ENCODE measurements around the gene SH3RF3.

GRCh38 chr2:109429567-109430328, 300.7 kb downstream of the SH3RF3 start:
- no peak for TF ChIP-seq POLR2A (IDR thresholded peaks at IDR 0.05)
- no peak for TF ChIP-seq CTCF (IDR thresholded peaks at IDR 0.05)

Data from adrenal gland (tissue), 5 donors.